ENCODE measurements around the gene CCT5.

CCT5 gene

DNA sequence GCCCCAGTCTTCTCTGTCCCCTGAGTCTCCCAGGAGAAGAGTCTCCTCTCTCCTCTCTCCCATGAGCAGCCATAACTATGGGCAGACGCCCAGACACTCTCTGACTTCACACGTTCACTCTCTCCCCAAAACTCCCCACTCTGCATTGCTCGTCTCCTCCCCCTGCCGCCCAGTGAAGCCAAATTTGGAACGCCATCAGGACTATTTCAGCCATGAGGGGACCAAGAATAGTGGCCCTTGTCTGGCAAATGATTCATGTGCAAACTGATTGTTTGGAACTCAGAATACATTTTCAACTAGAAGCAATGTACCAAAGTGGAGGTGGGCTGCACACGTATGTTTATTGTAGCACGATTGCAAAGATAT lies 36.8 kb downstream of the CCT5 start:
- H3K27me3 ChIP-seq, result no peaks in the 10 kb centered on the region
- H3K4me2 ChIP-seq, result no peak overlapping the region
- no peak overlapping the region for H3K4me3 ChIP-seq
- H4K20me1 ChIP-seq, result no peaks in the 10 kb centered on the region
- TF ChIP-seq Cebpa-rat (IDR thresholded peaks at IDR 0.05), result no peak
- peaks cover 15 to 32% (median 24%) of the 10 kb centered on the region in 10 experiments for H3K4me1 ChIP-seq
- H3K36me3 ChIP-seq, result no peaks in the 10 kb centered on the region
- H3K9me3 ChIP-seq (replicated peaks in 1 of 11), result 0 out of 22 replicates have a peak, but pooled peaks cover 0 to 5% (median 0%) of the 10 kb centered on the region in 11 experiments
- no peak overlapping the region for H3K27ac ChIP-seq
- H3K9ac ChIP-seq, result no peak overlapping the region

DNA sequence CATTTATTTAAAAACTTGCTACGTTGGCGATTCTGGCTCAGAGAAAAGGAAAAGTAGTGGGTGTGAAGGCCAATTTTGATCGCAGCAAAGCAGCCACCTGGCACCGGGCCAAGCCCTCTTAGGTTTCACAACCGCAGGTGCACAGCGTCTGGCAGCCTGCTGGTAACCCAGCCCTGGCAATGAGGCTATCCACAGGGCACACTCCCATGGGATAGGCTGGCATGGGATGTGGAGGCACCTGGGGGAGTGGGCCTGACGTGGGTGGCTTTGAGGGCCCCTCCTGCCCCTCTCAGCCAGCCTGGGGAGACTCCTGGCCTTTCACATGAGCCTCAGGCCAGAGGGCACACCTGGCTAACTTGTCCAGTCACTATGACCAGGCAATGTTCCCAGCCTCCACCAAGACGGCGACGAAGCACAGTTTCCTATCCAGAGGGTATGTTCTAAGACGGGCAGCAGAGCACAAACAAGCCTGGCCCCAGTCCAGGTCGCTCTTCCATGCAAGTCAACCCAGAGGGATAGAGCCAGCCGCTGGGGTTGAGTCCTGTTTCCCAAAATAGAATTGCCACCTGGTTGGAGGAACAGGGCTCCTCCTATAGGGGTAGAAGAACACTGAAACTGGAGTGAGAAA lies 38.6 kb downstream of the CCT5 start:
- Histone ChIP-seq H3K27me3 (no peaks in the 10 kb centered on the region), H3K4me2 (peak overlapping the region; percentile 61 to 90 (median 78)), H3K27ac (peak overlapping the region in 4 of 11 experiments; percentile 36 to 60 (median 53); a peak in 8 of 22 replicates), H3K4me3 (0 out of 20 replicates have a peak overlapping the region, but pooled peaks of 1 of the 10 experiments have one; percentile 1), H3K4me1 (peaks cover 20 to 30% (median 25%) of the 10 kb centered on the region in 10 experiments), H3K36me3 (no peaks in the 10 kb centered on the region), H4K20me1 (no peaks in the 10 kb centered on the region), H3K9ac (peak overlapping the region in 2 of 11 experiments; percentile 11 to 46; a peak in 2 of 22 replicates), H3K9me3 (replicated peaks in 1 of 11) (0 out of 22 replicates have a peak, but pooled peaks cover 0 to 5% (median 0%) of the 10 kb centered on the region in 11 experiments)
- TF ChIP-seq Cebpa-rat (IDR thresholded peaks at IDR 0.05), result peak in 1 of 11 experiments; percentile 38; a peak in 1 of 22 replicates

GRCh38 chr5:10289353-10289752 lies 39.3 kb downstream of the CCT5 start:
- no peak overlapping the region for H3K9ac ChIP-seq
- peaks cover 20 to 29% (median 25%) of the 10 kb centered on the region in 10 experiments for H3K4me1 ChIP-seq
- peak overlapping the region; percentile 61 to 90 (median 78); a peak in 19 of 22 replicates for H3K4me2 ChIP-seq
- no peaks in the 10 kb centered on the region for H4K20me1 ChIP-seq
- H3K27me3 ChIP-seq, result no peaks in the 10 kb centered on the region
- no peak overlapping the region for H3K4me3 ChIP-seq
- peaks cover 0 to 5% (median 0%) of the 10 kb centered on the region in 11 experiments; a peak in 1 of 22 replicates for H3K9me3 ChIP-seq (replicated peaks in 1 of 11)
- no peaks in the 10 kb centered on the region for H3K36me3 ChIP-seq
- TF ChIP-seq Cebpa-rat (IDR thresholded peaks at IDR 0.05), result no peak
- peak overlapping the region in 4 of 11 experiments; percentile 28 to 60 (median 46); a peak in 7 of 22 replicates for H3K27ac ChIP-seq

DNA sequence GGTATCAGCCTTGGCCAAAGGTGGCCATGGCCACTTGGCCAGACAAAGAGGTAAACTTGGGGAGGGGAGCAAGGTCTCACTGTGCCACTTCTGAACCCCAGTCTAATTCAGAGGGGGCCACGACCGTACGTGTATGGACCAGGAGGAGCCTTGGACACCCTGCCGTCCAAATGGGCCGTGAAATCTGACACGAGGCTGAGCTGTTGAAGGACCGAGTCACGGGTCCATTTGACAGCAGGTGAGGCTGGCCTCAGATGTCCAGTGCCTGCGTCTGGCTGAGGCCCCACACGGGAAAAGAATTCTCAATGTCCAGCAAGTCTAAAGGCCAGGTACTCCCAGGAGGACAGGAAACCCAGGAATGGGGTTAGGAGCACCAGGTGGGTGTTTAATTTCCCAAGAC lies 39.9 kb downstream of the CCT5 start:
- Histone ChIP-seq H3K36me3 (no peaks in the 10 kb centered on the region), H3K9me3 (replicated peaks in 1 of 11) (peaks cover 0 to 5% (median 0%) of the 10 kb centered on the region in 11 experiments; a peak in 1 of 22 replicates), H3K4me3 (no peak overlapping the region), H3K9ac (no peak overlapping the region), H3K4me2 (peak overlapping the region in 7 of 11 experiments; percentile 14 to 89 (median 81); a peak in 9 of 22 replicates), H3K27me3 (no peaks in the 10 kb centered on the region), H3K4me1 (peaks cover 20 to 29% (median 25%) of the 10 kb centered on the region in 10 experiments), H4K20me1 (no peaks in the 10 kb centered on the region), H3K27ac (peak overlapping the region in 3 of 11 experiments; percentile 28 to 60 (median 55); a peak in 3 of 22 replicates)
- TF ChIP-seq Cebpa-rat (IDR thresholded peaks at IDR 0.05), result no peak

DNA sequence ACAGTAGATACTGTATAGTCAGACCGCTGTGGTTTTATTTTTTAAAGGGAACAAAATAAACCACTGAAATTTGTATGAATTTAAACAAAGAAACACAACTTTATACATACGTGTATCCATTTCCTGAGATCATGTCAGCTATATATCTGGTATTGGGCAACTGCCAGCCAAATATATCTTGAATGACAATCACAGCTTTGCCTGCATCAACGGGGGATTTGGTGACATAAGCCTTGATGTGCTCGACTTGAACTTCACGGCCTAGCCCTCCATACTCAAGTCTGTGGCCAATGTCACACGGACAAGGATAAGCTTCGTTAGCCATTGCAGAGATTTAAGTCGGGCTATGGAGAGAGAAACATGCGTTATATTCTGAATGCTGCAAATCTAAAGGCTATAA lies 40.4 kb downstream of the CCT5 start:
- Histone ChIP-seq H4K20me1 (no peaks in the 10 kb centered on the region), H3K4me1 (peaks cover 20 to 29% (median 25%) of the 10 kb centered on the region in 10 experiments), H3K4me3 (no peak overlapping the region), H3K4me2 (peak overlapping the region in 5 of 11 experiments; percentile 14 to 89 (median 78); a peak in 5 of 22 replicates), H3K27ac (peak overlapping the region in 1 of 11 experiments; percentile 28; a peak in 1 of 22 replicates), H3K36me3 (no peaks in the 10 kb centered on the region), H3K27me3 (no peaks in the 10 kb centered on the region), H3K9me3 (replicated peaks in 1 of 11) (peaks cover 0 to 5% (median 0%) of the 10 kb centered on the region in 11 experiments; a peak in 1 of 22 replicates), H3K9ac (no peak overlapping the region; a peak in 1 of 22 replicates)
- TF ChIP-seq Cebpa-rat (IDR thresholded peaks at IDR 0.05), result no peak

GRCh38 chr5:10291692-10292339 lies 41.7 kb downstream of the CCT5 start:
- no peak overlapping the region for H3K9ac ChIP-seq
- H4K20me1 ChIP-seq, result no peaks in the 10 kb centered on the region
- H3K27ac ChIP-seq, result no peak overlapping the region
- peak overlapping the region in 1 of 11 experiments; percentile 12; a peak in 1 of 22 replicates for H3K4me2 ChIP-seq
- H3K36me3 ChIP-seq, result no peaks in the 10 kb centered on the region
- H3K27me3 ChIP-seq, result no peaks in the 10 kb centered on the region
- no peak overlapping the region for H3K4me3 ChIP-seq
- TF ChIP-seq Cebpa-rat (IDR thresholded peaks at IDR 0.05), result no peak
- peaks cover 0 to 5% (median 0%) of the 10 kb centered on the region in 11 experiments; a peak in 1 of 22 replicates for H3K9me3 ChIP-seq (replicated peaks in 1 of 11)
- H3K4me1 ChIP-seq, result peaks cover 20 to 29% (median 25%) of the 10 kb centered on the region in 10 experiments

DNA sequence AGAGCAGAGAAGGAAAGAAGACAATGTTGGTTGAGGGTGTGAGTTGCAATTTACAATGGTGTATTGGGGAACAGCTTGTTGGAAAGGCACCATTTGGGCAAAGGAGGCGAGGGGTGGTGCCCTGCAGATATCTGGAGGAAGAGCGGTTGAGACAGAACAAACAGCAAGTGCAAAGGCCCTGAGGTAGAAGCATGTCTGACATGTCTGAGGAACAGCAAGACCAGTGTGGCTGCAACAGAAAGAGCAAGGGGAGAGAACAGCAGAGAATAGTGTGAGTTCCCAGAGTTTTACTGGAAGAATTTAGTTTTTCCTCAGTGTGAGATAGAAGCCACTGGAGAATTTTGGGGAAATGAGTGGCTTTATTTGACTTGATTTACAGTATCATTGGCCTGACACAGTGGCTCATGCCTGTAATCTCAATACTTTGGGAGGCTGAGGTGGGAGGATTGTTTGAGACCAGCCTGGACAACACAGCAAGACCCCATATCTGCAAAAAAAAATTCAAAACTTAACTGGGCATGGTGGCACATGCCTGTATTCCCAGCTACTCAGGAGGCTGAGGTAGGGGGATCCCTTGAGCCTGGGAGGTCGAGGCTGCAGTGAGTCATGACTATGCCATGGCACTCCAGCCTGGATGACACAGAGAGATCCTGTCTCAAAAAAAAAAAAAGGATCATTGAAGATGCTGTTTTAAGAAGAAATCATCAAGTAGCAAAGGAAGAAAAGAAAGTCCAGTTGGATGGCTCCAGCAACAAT lies 44.0 kb downstream of the CCT5 start:
- TF ChIP-seq Cebpa-rat (IDR thresholded peaks at IDR 0.05), result no peak
- H3K4me3 ChIP-seq, result no peak overlapping the region
- H4K20me1 ChIP-seq, result no peaks in the 10 kb centered on the region
- no peak overlapping the region for H3K27ac ChIP-seq
- peaks cover 0 to 5% (median 0%) of the 10 kb centered on the region in 11 experiments; a peak in 1 of 22 replicates for H3K9me3 ChIP-seq (replicated peaks in 1 of 11)
- no peak overlapping the region for H3K4me2 ChIP-seq
- H3K36me3 ChIP-seq, result no peaks in the 10 kb centered on the region
- H3K4me1 ChIP-seq, result peaks cover 8 to 15% (median 13%) of the 10 kb centered on the region in 10 experiments
- H3K9ac ChIP-seq, result no peak overlapping the region
- no peaks in the 10 kb centered on the region for H3K27me3 ChIP-seq

GRCh38 chr5:10295619-10296326 lies 45.7 kb downstream of the CCT5 start:
- Histone ChIP-seq H3K9ac (no peak overlapping the region), H3K4me2 (no peak overlapping the region), H3K4me3 (no peak overlapping the region), H3K27ac (no peak overlapping the region), H3K36me3 (no peaks in the 10 kb centered on the region), H4K20me1 (no peaks in the 10 kb centered on the region; a peak in 1 of 22 replicates), H3K27me3 (no peaks in the 10 kb centered on the region), H3K9me3 (replicated peaks in 1 of 11) (peaks cover 0 to 4% (median 0%) of the 10 kb centered on the region in 11 experiments; a peak in 1 of 22 replicates), H3K4me1 (peaks cover 0 to 11% (median 0%) of the 10 kb centered on the region in 10 experiments; a peak in 2 of 20 replicates)
- no peak for TF ChIP-seq Cebpa-rat (IDR thresholded peaks at IDR 0.05)
